ENCODE measurements around the gene CYSTM1.

Gene CYSTM1

GRCh38 chr5:140223567-140223966 lies 48.6 kb downstream of the CYSTM1 start:
- no peak for DNase-seq (ENCODE audit: insufficient read length, low spot score)
- FAIRE-seq: no peak
- TF ChIP-seq PAX5 (IDR thresholded peaks at IDR 0.05; ENCODE audit: insufficient read depth, low read length, severe bottlenecking) (no peak), SPI1 (IDR thresholded peaks at IDR 0.05; ENCODE audit: low read depth, low read length) (no peak), POU2F2 (IDR thresholded peaks at IDR 0.05; ENCODE audit: low read depth, low read length) (no peak), POLR2A (IDR thresholded peaks at IDR 0.05; ENCODE audit: low read depth, low read length) (no peak), TAF1 (IDR thresholded peaks at IDR 0.05; ENCODE audit: low read depth, low read length) (no peak), POLR2AphosphoS5 (IDR thresholded peaks at IDR 0.05; ENCODE audit: low read depth, low read length) (no peak)

GRCh38 chr5:140224658-140225057 lies 49.7 kb downstream of the CYSTM1 start:
- FAIRE-seq: no peak
- TF ChIP-seq POLR2A (IDR thresholded peaks at IDR 0.05; ENCODE audit: low read depth, low read length) (no peak), POLR2AphosphoS5 (IDR thresholded peaks at IDR 0.05; ENCODE audit: low read depth, low read length) (no peak), TAF1 (IDR thresholded peaks at IDR 0.05; ENCODE audit: low read depth, low read length) (no peak), POU2F2 (IDR thresholded peaks at IDR 0.05; ENCODE audit: low read depth, low read length) (no peak), SPI1 (IDR thresholded peaks at IDR 0.05; ENCODE audit: low read depth, low read length) (no peak), PAX5 (IDR thresholded peaks at IDR 0.05; ENCODE audit: insufficient read depth, low read length, severe bottlenecking) (no peak)
- no peak for DNase-seq (ENCODE audit: insufficient read length, low spot score)

- DNase-seq (ENCODE audit: insufficient read length, low spot score) (no peak), FAIRE-seq (no peak)
- no peak for TF ChIP-seq PAX5 (IDR thresholded peaks at IDR 0.05; ENCODE audit: insufficient read depth, low read length, severe bottlenecking)
- no peak for TF ChIP-seq POLR2AphosphoS5 (IDR thresholded peaks at IDR 0.05; ENCODE audit: low read depth, low read length)
- no peak for TF ChIP-seq POLR2A (IDR thresholded peaks at IDR 0.05; ENCODE audit: low read depth, low read length)
- TF ChIP-seq SPI1 (IDR thresholded peaks at IDR 0.05; ENCODE audit: low read depth, low read length): no peak
- TF ChIP-seq POU2F2 (IDR thresholded peaks at IDR 0.05; ENCODE audit: low read depth, low read length): no peak
- no peak for TF ChIP-seq TAF1 (IDR thresholded peaks at IDR 0.05; ENCODE audit: low read depth, low read length)
Measured at GRCh38 chr5:140225396-140225795, 50.4 kb downstream of the CYSTM1 start.

GRCh38 chr5:140227046-140227445 lies 52.1 kb downstream of the CYSTM1 start:
- FAIRE-seq (no peak), DNase-seq (ENCODE audit: insufficient read length, low spot score) (no peak)

GRCh38 chr5:140228364-140228837 lies 53.4 kb downstream of the CYSTM1 start:
- DNase-seq (ENCODE audit: insufficient read length, low spot score) (no peak), FAIRE-seq (no peak)
- TF ChIP-seq PAX5 (IDR thresholded peaks at IDR 0.05; ENCODE audit: insufficient read depth, low read length, severe bottlenecking): no peak
- TF ChIP-seq TAF1 (IDR thresholded peaks at IDR 0.05; ENCODE audit: low read depth, low read length): no peak
- TF ChIP-seq POLR2AphosphoS5 (IDR thresholded peaks at IDR 0.05; ENCODE audit: low read depth, low read length): no peak
- TF ChIP-seq POU2F2 (IDR thresholded peaks at IDR 0.05; ENCODE audit: low read depth, low read length): no peak
- TF ChIP-seq SPI1 (IDR thresholded peaks at IDR 0.05; ENCODE audit: low read depth, low read length): no peak
- no peak for TF ChIP-seq POLR2A (IDR thresholded peaks at IDR 0.05; ENCODE audit: low read depth, low read length)

More at GRCh38 chr5:140227046-140227445, 52.1 kb downstream of the CYSTM1 start:
- TF ChIP-seq TAF1 (IDR thresholded peaks at IDR 0.05; ENCODE audit: low read depth, low read length) (no peak), POU2F2 (IDR thresholded peaks at IDR 0.05; ENCODE audit: low read depth, low read length) (no peak), PAX5 (IDR thresholded peaks at IDR 0.05; ENCODE audit: insufficient read depth, low read length, severe bottlenecking) (no peak), POLR2AphosphoS5 (IDR thresholded peaks at IDR 0.05; ENCODE audit: low read depth, low read length) (no peak), SPI1 (IDR thresholded peaks at IDR 0.05; ENCODE audit: low read depth, low read length) (no peak), POLR2A (IDR thresholded peaks at IDR 0.05; ENCODE audit: low read depth, low read length) (no peak)

- DNase-seq (ENCODE audit: insufficient read length, low spot score): no peak
- FAIRE-seq: no peak
- no peak for TF ChIP-seq TAF1 (IDR thresholded peaks at IDR 0.05; ENCODE audit: low read depth, low read length)
- TF ChIP-seq POU2F2 (IDR thresholded peaks at IDR 0.05; ENCODE audit: low read depth, low read length): no peak
- no peak for TF ChIP-seq PAX5 (IDR thresholded peaks at IDR 0.05; ENCODE audit: insufficient read depth, low read length, severe bottlenecking)
- no peak for TF ChIP-seq SPI1 (IDR thresholded peaks at IDR 0.05; ENCODE audit: low read depth, low read length)
- no peak for TF ChIP-seq POLR2AphosphoS5 (IDR thresholded peaks at IDR 0.05; ENCODE audit: low read depth, low read length)
- no peak for TF ChIP-seq POLR2A (IDR thresholded peaks at IDR 0.05; ENCODE audit: low read depth, low read length)
Measured at GRCh38 chr5:140230373-140230772, 55.4 kb downstream of the CYSTM1 start.

- FAIRE-seq (no peak), DNase-seq (ENCODE audit: insufficient read length, low spot score) (no peak)
- TF ChIP-seq PAX5 (IDR thresholded peaks at IDR 0.05; ENCODE audit: insufficient read depth, low read length, severe bottlenecking) (no peak), TAF1 (IDR thresholded peaks at IDR 0.05; ENCODE audit: low read depth, low read length) (no peak), SPI1 (IDR thresholded peaks at IDR 0.05; ENCODE audit: low read depth, low read length) (no peak), POU2F2 (IDR thresholded peaks at IDR 0.05; ENCODE audit: low read depth, low read length) (no peak), POLR2A (IDR thresholded peaks at IDR 0.05; ENCODE audit: low read depth, low read length) (no peak), POLR2AphosphoS5 (IDR thresholded peaks at IDR 0.05; ENCODE audit: low read depth, low read length) (no peak)
Measured at GRCh38 chr5:140232731-140233130, 57.7 kb downstream of the CYSTM1 start.

- TF ChIP-seq PAX5 (IDR thresholded peaks at IDR 0.05; ENCODE audit: insufficient read depth, low read length, severe bottlenecking) (no peak), SPI1 (IDR thresholded peaks at IDR 0.05; ENCODE audit: low read depth, low read length) (no peak), TAF1 (IDR thresholded peaks at IDR 0.05; ENCODE audit: low read depth, low read length) (no peak), POLR2AphosphoS5 (IDR thresholded peaks at IDR 0.05; ENCODE audit: low read depth, low read length) (no peak), POLR2A (IDR thresholded peaks at IDR 0.05; ENCODE audit: low read depth, low read length) (no peak), POU2F2 (IDR thresholded peaks at IDR 0.05; ENCODE audit: low read depth, low read length) (no peak)
- DNase-seq (ENCODE audit: insufficient read length, low spot score) (no peak), FAIRE-seq (no peak)
Measured at GRCh38 chr5:140234377-140234989, 59.5 kb downstream of the CYSTM1 start.

- FAIRE-seq: peak; percentile 13
- no peak for DNase-seq (ENCODE audit: insufficient read length, low spot score)
- TF ChIP-seq SPI1 (IDR thresholded peaks at IDR 0.05; ENCODE audit: low read depth, low read length) (no peak), PAX5 (IDR thresholded peaks at IDR 0.05; ENCODE audit: insufficient read depth, low read length, severe bottlenecking) (no peak), TAF1 (IDR thresholded peaks at IDR 0.05; ENCODE audit: low read depth, low read length) (no peak), POU2F2 (IDR thresholded peaks at IDR 0.05; ENCODE audit: low read depth, low read length) (no peak), POLR2A (IDR thresholded peaks at IDR 0.05; ENCODE audit: low read depth, low read length) (no peak), POLR2AphosphoS5 (IDR thresholded peaks at IDR 0.05; ENCODE audit: low read depth, low read length) (no peak)
Measured at GRCh38 chr5:140235791-140236551, 61.0 kb downstream of the CYSTM1 start.
